GM21360 (cell line): ENCODE data around the gene KCNG2.

ENCODE experiments used
- ATAC-seq: cut with Tn5 transposase; IDR thresholded peaks from one replicate; pipeline ENCODE4 v1.9.1; 2021; ENCODE audit warnings: mild to moderate bottlenecking, moderate library complexity; ENCODE audit not compliant: unreplicated experiment

KCNG2 gene

DNA sequence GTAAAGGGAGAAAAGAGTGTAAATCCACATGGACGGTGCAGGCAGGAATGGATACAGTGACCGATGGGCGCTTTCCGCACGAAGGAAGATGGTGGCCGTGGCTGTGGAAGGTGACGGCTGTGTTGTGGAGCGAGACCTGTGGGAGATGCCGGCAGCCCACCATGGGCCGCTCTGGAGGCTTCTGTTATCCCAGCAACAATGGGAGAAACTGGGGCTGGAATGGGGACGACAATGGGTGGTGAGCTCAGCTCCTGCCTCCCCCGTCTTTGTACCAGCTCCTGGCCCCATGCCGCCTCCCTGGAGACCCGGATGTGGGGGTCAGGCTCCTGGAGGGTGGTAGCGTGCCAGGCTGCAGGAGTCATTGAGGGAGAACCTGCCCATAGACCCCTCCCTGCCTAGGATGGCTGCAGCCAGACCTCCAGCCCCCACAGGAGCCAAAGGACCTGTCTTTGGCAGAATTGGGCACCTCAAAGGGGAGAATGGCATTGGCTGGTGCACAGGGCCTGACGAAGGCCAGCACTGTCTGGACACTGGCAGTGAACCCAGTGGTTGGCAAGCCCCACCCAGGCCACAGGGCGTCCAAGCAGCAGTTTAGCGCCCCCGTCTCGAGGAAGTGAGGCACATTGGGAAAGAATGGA, 81.1 kb downstream of the KCNG2 start:
- no peak for ATAC-seq

DNA sequence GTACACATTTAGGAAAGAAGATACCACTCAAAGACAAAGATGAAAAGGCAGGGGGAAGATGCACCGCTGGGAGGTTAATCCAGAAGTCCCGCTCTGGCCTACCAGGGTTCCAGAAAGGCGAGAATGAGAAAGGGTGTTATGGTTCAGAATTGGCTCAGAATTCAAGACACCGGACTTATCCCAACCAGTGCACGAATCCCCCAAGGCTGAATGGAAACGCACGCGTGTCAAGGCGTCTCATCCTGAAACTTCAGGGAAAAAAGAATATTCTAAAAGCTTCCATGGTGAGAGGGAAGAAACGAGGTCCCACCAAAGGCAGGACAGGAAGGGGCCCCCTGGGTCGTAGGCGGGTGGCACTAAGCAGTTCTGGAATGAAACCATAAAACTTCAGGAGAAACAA, 81.8 kb downstream of the KCNG2 start:
- no peak for ATAC-seq

DNA sequence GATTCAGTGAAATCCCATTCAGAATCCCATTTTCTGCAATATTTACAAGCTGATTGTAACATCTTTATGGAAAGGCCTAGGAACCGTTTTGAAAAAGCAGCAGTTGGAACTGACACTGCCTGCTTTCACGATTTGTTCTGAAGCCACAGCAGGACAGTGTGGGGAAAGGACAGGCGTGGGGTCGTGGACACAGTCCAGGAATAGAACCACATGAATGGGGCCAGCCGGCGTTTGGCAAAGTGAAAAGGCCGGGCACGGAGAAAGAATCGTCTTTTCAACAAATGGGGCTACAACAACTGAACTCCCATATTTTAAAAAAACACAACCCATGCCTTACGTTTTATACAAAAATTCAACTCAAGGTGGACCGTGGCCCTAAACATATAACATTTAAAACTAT, 84.0 kb downstream of the KCNG2 start:
- ATAC-seq: no peak

DNA sequence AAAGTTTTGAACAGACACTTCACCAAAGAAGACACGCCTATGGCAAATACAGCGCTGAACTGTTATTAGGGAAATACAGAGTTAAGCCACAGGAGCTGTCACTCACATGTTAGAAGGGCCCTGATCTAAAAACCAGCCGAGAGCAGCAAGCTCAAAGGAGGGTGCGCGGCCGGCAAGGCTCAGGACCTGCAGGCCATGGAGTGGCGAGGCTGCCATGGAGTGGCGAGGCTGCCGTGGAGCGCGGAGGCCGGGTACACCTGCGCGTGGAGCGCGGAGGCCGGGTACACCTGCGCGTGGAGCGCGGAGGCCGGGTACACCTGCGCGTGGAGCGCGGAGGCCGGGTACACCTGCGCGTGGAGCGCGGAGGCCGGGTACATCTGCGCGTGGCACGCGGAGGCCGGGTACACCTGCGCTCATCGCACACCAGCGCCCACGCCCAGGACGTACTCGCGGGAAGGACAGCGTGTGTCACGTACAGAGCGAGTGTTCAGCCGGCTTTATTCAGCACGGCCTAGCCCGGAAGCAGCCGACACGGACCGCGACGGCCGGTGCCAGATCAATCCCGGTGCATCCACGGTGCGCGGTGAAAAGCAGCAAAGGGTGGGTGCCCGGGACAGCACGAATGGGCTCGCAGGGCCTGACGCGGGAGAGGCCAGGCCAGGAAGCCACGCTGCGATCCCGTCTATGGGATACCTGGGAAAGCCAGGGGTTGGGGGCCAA, 84.9 kb downstream of the KCNG2 start:
- no peak for ATAC-seq

DNA sequence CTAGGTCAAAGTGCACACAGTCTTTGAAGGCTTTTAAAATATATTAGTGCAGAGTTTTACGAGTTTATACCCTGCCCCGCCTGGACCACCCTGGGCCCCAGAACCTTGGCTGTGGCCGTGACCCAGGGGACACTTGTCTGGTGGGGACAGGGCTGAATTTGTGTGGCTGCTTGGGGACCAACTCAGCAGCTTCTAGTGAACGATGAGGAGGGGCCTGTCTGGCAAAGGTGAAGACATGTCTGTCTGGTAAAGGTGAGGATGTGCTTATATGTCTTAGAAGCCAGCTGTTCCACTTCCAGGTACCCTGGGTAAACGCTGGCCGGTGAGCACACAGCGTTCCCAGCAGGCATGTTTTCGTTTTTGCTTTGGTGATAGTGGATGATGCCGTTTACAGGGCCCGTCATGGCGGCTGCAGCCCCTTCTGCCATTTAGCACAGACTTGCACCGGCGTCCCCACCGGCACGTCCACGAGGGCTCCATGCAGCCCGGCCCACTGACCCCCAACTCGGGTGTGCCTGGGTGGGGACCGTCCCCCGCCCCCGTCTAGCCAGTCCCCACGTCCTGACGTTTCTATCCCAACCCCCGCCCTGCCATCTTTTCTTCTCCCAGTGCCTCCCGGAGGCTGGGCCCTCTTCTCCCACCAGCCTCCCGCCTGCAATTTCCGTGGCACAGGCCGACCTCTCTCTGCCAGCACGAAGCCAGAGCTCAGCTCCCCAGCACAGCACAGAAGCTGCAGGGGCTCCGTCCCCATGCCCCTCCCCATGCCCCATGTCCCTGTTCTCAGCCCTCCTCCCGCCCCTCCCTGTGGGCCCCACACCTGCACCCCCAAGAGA, 85.9 kb downstream of the KCNG2 start:
- no peak for ATAC-seq

DNA sequence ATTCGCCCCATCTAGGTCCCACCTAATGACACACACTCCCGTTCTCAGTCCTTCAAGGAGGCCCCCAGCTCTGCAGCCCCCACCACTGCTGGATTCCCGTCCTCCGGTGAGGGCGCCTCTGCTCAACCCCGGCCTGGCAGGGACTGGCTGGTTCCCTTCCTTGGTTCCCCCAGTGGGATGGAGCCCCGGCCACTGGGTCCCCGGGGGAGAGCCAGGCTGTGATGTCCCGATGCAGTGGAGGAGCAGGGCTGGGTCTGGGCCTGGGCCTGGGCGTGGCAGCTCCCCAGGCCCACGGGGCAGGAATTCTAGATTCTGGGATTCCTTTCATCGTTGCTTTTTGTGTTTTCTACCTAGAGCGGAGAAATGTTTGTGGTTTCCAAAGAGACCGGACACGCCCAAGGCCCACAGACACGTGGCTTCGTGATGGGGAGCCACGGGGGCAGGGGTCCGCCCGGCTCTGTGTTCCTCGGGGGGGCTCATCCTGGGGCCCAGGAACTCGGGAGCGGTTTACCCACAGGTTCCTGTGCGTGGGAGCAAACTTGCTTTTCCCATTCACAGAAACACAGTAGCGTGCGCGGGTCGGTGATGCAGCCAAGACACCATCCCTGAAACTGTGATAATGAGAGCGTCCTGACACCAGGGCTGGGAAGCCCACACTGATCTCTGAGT, 86.7 kb downstream of the KCNG2 start:
- no peak for ATAC-seq

DNA sequence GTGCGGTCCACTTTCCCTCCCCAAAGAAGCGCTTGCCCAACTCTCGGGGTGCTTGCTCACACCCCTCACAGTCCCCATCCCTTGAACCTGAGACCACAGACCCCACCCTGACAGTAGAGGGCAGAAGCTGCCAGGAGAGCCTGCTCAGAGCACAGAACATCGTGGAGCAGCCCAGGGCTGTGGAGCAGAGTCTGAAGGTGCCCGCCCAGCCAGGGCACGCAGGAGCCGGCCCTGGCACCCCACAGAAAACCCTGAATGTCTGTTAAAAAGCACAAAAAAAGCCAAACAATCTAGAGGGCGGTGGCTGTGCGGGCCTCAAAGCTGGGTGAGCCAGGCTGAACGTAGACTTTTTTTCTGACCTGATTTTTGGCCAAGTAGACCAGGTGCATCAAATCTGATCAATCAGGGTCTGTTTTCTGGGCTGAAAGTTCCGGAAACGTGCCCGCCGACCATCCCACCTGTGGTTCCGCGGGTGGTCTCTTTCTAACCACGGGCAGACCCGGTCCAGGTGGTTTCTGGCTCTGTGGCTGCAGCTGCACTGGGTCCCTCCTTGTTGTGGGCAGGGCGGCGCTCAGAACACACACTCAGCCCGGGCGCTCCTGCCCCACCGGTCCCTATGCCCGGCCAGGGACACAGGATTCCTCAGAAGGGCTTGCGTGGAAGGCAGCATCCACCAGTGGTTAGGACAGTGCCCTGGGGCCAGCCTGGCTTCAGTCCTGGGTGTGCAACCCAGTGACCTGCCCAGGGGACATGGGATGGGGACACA, 87.4 kb downstream of the KCNG2 start:
- ATAC-seq: no peak

DNA sequence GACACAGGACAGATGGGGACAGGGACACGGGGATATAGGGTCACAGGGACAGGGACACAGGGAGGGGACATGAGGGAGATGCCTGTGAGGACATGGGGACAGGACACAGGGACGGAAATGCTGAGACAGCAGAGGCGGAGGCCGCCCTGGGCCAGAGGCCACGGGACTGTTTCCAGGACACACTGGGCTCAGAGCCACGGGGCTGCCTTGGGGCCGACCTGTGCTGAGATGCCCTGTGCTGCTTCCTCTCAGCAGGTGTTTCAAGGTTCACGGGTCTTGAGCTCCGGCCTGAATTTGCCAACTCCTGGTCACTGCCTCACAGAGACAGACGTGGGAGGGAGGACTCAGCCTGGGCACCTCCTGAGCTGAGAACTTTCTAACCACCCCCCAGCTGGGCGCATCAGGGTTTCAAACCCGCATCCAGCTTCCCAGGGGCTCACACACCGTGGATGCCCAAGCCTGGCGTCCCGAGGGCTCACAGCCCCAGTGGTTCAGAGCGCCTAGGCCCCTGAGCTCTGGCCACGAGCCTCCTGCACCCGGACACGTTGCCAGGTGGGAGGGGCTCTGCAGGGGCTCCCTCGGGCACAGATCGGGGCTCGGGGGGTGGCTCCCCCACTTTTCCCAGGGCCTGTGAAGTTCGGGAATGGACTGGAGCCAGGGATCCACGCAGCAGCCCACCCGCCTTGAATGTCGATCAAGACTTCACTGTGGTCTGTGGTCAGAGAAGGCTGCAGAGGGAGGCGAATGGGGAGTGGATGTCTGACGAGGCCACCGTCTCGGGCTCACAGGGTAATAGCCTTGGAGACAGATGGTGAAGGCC, 89.7 kb downstream of the KCNG2 start:
- no peak for ATAC-seq

DNA sequence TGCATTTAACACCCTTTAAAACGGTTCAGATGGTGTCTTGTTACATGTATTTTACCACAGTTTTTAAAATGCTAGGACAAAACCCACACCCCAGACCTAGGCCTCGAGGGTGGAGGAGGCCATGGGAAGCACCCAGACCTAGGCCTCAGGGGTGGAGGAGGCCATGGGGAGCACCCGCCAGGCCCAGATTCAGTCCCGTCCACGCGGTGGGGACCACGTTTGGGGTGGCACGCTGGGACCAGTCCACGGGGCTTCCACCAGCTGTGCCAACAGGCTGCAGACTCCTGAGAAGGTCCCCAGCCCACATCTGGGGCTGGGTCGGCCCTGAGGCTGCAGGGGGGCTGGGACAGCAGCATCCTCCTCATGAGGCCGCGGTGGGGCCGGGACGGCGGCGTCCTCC, 90.3 kb downstream of the KCNG2 start:
- no peak for ATAC-seq

DNA sequence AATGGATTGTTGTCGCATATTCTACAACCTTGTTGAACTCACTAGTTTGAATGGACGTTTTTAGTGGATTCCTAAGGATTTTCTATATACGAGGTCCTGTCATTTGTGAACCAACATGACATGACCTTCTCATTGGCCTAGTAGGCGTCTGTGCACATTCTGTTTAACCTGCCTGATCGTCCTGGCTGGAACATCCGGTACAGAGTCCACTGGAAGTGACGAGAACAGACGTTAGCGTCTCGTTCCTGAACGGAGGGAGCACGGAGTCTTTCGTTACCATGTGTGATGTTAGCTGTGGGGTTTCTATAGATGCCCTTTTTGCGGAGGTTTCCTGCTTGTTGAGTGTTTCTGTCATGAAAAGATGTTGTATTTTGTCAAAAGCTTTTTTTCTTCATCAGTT, 91.8 kb downstream of the KCNG2 start:
- no peak for ATAC-seq

DNA sequence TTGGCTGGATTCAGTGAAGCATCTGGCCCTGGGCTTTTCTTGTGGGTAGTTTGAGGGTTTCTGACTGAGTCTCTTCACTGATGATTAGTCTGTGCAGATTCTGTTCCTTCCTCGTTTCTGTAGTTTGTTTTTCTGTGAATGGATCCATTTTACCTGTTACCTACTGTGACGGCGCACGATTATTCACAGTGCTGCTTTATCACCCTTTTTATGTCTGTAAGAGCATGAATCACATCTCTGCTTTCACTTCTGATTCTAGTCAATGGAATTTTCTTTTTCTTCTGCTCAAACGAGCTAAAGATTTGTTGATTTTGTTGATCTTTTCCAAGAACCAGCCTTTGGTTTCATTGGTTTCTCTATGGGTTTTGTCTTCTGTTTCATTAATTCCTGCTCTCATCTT, 92.9 kb downstream of the KCNG2 start:
- no peak for ATAC-seq

DNA sequence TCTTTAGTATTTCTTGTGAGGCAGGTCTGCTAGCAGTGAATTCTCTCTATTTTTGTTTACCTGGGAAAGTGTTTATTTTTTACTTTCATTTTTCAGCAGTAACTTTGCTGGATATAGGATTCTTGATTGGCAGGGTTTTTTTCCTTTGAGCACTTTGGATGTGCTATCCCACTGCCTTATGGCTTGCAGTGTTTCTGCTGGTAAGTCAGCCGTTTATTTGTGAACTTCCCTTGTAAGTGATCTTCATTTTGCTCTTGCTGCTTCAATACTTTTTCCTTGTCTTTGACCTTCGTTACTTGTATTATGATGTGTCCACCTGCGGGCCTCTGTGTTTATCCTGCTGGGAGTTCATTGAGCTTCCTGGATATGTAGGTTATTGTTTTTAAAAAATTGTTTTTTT, 99.0 kb downstream of the KCNG2 start:
- ATAC-seq: no peak

DNA sequence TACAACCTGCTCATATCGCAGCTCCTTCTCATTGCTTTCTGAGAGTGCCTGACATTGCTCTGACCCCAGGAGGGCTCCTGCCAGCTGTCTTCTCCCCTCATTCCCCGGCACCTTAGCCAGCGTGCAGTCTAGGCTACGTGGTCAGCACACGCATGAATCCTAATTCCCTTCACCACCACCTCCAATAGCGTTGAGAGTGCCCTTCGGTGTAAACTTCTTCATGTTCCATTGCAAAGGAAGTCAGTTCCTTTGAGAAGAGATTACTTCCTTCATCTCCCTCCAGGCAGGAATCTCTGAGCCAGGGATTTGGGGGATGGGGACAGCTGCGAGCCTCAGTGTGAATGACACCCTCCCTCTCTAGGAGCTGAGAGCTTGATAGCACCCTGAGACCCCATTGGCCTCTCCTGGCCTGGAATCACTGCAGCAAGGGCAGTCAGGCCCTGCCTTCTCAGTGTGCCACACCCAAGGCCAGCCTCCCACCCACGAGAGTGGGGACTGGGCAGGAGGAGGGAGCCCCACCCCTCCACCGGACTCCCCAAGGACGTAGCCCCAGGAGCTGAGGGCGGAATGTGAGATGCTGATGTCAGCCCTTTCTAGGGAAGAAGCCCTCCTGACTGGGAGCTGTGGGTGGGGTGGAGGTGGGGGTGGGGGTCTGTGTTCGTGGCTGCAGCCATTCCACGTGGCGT, 100.3 kb downstream of the KCNG2 start:
- no peak for ATAC-seq

DNA sequence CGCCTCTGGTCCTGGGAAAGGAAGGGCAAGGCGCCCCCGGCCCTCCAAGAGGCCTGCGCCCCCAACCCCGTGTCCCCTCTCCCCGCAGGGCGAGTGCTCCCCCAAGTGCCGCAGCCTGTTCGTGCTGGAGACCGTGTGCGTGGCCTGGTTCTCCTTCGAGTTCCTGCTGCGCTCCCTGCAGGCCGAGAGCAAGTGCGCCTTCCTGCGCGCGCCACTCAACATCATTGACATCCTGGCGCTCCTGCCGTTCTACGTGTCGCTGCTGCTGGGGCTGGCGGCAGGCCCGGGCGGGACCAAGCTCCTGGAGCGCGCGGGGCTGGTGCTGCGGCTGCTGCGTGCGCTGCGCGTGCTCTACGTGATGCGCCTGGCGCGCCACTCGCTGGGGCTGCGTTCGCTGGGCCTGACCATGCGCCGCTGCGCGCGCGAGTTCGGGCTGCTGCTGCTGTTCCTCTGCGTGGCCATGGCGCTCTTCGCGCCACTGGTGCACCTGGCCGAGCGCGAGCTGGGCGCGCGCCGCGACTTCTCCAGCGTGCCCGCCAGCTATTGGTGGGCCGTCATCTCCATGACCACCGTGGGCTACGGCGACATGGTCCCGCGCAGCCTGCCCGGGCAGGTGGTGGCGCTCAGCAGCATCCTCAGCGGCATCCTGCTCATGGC, 101.3 kb downstream of the KCNG2 start:
- ATAC-seq: no peak

DNA sequence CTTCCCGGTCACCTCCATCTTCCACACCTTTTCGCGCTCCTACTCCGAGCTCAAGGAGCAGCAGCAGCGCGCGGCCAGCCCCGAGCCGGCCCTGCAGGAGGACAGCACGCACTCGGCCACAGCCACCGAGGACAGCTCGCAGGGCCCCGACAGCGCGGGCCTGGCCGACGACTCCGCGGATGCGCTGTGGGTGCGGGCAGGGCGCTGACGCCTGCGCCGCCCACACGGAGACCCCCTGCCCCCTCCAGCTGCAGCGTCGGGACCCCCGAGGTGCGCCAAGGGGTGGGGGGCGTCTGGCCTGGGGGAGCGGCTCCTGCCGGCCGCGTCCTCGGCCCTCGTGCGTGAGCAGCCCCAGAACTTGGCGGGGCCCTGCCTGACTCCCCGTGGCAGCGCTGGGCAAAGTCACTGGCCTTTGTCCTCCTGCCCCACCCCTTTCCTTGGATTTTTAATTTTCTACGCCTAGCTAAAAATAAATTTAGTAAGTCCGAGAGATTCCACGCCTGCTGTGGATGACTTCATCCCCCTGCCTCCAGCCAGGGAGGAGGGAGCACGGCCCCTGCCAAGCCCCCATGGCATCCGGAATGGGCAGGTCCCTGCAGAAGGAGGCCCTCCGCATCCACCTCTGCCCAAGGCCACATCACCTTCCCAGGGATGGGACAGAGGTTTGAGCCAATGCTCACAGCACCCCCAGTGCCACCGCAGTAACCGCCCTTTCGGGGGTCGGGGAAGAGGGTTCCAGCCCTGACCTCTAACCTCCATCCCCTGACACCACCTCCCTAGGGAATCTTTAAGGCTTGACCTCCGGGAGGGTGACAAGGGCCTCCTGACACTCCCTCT, 102.1 kb downstream of the KCNG2 start:
- no peak for ATAC-seq

DNA sequence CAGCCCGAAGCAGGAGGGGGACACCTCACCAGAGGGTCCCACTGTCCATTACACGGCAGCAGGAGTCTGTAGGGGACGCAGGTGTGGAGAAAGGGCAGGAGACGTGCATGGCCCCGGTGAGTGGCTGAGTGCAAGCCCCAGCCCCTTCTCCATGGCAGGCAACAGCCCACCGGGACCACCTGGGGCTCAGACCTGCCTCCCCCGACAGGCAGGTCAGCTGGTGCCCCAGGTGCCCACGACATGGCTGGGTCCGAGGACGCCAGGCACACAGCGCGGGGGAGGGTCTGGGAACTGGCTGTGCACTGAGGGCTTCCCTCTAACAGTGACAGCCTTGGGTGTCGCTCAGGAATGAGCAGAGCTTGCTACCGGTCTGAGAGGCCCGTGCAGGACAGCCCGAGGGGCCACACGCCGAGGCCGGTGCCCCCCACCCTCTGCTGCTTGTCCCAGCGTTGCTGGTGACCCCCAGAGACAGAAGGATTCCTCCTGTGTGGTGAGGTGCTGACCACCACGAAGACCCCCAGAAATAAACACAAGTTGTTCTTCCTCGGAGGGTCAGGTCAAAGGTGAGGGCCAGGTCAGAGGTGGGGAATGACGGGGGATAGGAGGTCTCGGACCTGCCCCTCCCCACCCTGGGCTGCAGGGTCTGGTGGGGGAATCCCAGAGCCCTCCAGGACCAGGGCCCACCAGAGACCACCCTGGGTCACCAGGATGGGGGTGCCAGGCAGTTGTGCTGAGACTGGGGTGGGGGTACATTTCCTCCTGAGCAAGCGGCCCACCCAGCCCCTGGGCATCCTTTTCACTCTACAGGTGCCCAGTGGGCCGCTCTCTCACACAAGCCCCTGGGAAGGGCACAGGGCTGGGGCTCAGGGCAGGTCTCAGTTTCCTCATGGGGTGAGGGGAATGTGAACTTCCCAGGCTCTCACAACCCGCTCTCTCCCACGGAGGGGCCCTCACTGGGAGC, 103.2 kb downstream of the KCNG2 start:
- no peak for ATAC-seq

DNA sequence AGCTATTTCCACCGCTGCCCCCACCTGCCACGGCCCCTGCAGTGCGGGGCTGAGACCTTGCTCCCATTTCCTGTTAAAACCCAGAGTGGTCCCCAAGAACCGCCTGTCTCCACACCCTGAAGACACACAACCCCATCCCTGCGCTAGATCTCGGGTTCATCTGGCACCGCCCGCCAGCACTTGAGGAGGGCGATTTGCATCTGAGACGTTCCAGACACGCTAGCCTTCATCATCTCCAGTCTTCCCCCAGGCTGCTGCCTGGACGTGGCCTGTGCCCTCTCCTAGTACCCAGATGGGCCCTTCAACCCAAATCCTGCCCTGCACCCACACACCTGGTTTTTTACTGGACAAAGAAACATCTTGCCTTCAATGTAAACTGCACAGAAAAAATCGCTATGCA, 103.9 kb downstream of the KCNG2 start:
- no peak for ATAC-seq
